ENCODE results near the gene RNF217. TPM values are rescaled to one million over a fixed set of nuclear protein-coding genes. Genes with fewer than 3 reads are reported as not detected.

RNF217 gene
- total RNA-seq, 2 donors from 2014 or later: 24.0 to 28.1 TPM

- TF ChIP-seq CTCF (conservative IDR thresholded peaks at IDR 0.05): no peak
- no peak overlapping the region for H3K4me3 ChIP-seq (ENCODE audit: low read length)
- H3K9me3 ChIP-seq (ENCODE audit: control insufficient read depth, low read length): no peaks in the 10 kb centered on the region
- WGBS, 2 experiments (ENCODE audit: insufficient coverage in 1 of 2, insufficient read length in 1 of 2): 78 to 95% methylated on average over 4 to 8 of the region's 8 CpGs
- no peak overlapping the region for H3K27ac ChIP-seq (ENCODE audit: low read depth, low read length)
- no peak for DNase-seq
- peaks cover 7% of the 10 kb centered on the region for H3K4me1 Mint-ChIP-seq
- no peak overlapping the region for H3K4me3 Mint-ChIP-seq
- no peaks in the 10 kb centered on the region for H3K36me3 Mint-ChIP-seq (ENCODE audit: low read depth)
- no peaks in the 10 kb centered on the region for H3K27me3 ChIP-seq (ENCODE audit: control insufficient read depth, insufficient read depth, low read length, poor library complexity, severe bottlenecking)
- no peaks in the 10 kb centered on the region for H3K4me1 ChIP-seq (ENCODE audit: control insufficient read depth, insufficient read depth, low read length)
- H3K36me3 ChIP-seq (ENCODE audit: control insufficient read depth, insufficient read depth, low read length): no peaks in the 10 kb centered on the region
- H3K9me3 Mint-ChIP-seq: no peaks in the 10 kb centered on the region
- no peak overlapping the region for H3K27ac Mint-ChIP-seq
- H3K27me3 Mint-ChIP-seq (ENCODE audit: insufficient read depth): no peaks in the 10 kb centered on the region
- no peak overlapping the region for H3K9ac ChIP-seq (ENCODE audit: extremely low read depth, low read length, poor library complexity, severe bottlenecking)
These were observed 33.5 kb downstream of the RNF217 start for GRCh38 chr6:124995645-124996325.

- H3K36me3 Mint-ChIP-seq (ENCODE audit: low read depth): no peaks in the 10 kb centered on the region
- DNase-seq: no peak
- no peak overlapping the region for H3K4me3 Mint-ChIP-seq
- H3K4me1 Mint-ChIP-seq: peaks cover 9% of the 10 kb centered on the region
- Histone ChIP-seq H3K4me1 (ENCODE audit: control insufficient read depth, insufficient read depth, low read length) (no peaks in the 10 kb centered on the region), H3K27ac (ENCODE audit: low read depth, low read length) (no peak overlapping the region), H3K9ac (ENCODE audit: extremely low read depth, low read length, poor library complexity, severe bottlenecking) (no peak overlapping the region), H3K36me3 (ENCODE audit: control insufficient read depth, insufficient read depth, low read length) (no peaks in the 10 kb centered on the region), H3K9me3 (ENCODE audit: control insufficient read depth, low read length) (no peaks in the 10 kb centered on the region), H3K4me3 (ENCODE audit: low read length) (no peak overlapping the region), H3K27me3 (ENCODE audit: control insufficient read depth, insufficient read depth, low read length, poor library complexity, severe bottlenecking) (no peaks in the 10 kb centered on the region)
- no peaks in the 10 kb centered on the region for H3K9me3 Mint-ChIP-seq
- H3K27me3 Mint-ChIP-seq (ENCODE audit: insufficient read depth): no peaks in the 10 kb centered on the region
- no peak overlapping the region for H3K27ac Mint-ChIP-seq
- TF ChIP-seq CTCF (conservative IDR thresholded peaks at IDR 0.05): no peak
These were observed 34.2 kb downstream of the RNF217 start for GRCh38 chr6:124996411-124996810.

- Mint-ChIP-seq H3K4me1 (peaks cover 18% of the 10 kb centered on the region), H3K27ac (no peak overlapping the region), H3K36me3 (ENCODE audit: low read depth) (no peaks in the 10 kb centered on the region), H3K9me3 (no peaks in the 10 kb centered on the region), H3K27me3 (ENCODE audit: insufficient read depth) (no peaks in the 10 kb centered on the region), H3K4me3 (no peak overlapping the region)
- Histone ChIP-seq H3K4me3 (ENCODE audit: low read length) (no peak overlapping the region), H3K36me3 (ENCODE audit: control insufficient read depth, insufficient read depth, low read length) (no peaks in the 10 kb centered on the region), H3K27ac (ENCODE audit: low read depth, low read length) (no peak overlapping the region), H3K4me1 (ENCODE audit: control insufficient read depth, insufficient read depth, low read length) (no peaks in the 10 kb centered on the region), H3K27me3 (ENCODE audit: control insufficient read depth, insufficient read depth, low read length, poor library complexity, severe bottlenecking) (no peaks in the 10 kb centered on the region), H3K9me3 (ENCODE audit: control insufficient read depth, low read length) (no peaks in the 10 kb centered on the region), H3K9ac (ENCODE audit: extremely low read depth, low read length, poor library complexity, severe bottlenecking) (no peak overlapping the region)
- WGBS, 2 experiments (ENCODE audit: insufficient coverage in 1 of 2, insufficient read length in 1 of 2): 94 to 97% methylated on average over 7 to 8 of the region's 8 CpGs
- TF ChIP-seq CTCF (conservative IDR thresholded peaks at IDR 0.05): no peak
- DNase-seq: no peak
These were observed 35.1 kb downstream of the RNF217 start for GRCh38 chr6:124997196-124997875.
